Pancreas (tissue), 10 donors: Measurements from ENCODE around the gene APOO. TPM values are rescaled to one million over a fixed set of nuclear protein-coding genes. Genes with fewer than 3 reads are reported as not detected.

Experiments
- ATAC-seq, 4 donors: fragments of 200-7000 bp; cut with Tn5 transposase; one replicate each; pipeline versions ENCODE4 v1.8.0 to v1.9.1; 2020; ENCODE audit warnings: mild to moderate bottlenecking in 4 of 4, moderate library complexity in 4 of 4
- DNase-seq, 6 donors: peaks; one replicate each; pipeline ENCODE4 v3.0.0-alpha.2; 2020
- FAIRE-seq: peaks from 2 replicates; lab custom pipeline; 2012; peaks lifted over from hg19 to GRCh38; lab: Jason Lieb, UNC
- H3K27ac ChIP-seq, 4 donors: fragments of 200-600 bp; sonication (generic); 1 replicate in 3 of 4; 2 replicates in 1 of 4; pipeline versions ENCODE4 v1.5.0 to v1.8.0; 2020
- H3K27me3 ChIP-seq, 4 donors: fragments of 200-600 bp; one replicate each; pipeline ENCODE4 v1.8.0; 2021
- H3K36me3 ChIP-seq, 3 donors: fragments of 200-600 bp; sonication (generic) in 1 of 3; one replicate each; pipeline versions ENCODE4 v1.5.0 to v1.8.0; 2020 to 2021
- H3K4me1 ChIP-seq, 3 donors: fragments of 200-600 bp; one replicate each; pipeline ENCODE4 v1.8.0; 2021
- H3K4me3 ChIP-seq, 4 donors: fragments of 200-600 bp; sonication (generic) in 2 of 4; one replicate each; pipeline versions ENCODE4 v1.5.0 to v1.8.0; 2020 to 2021
- H3K9me3 ChIP-seq, 4 donors: fragments of 200-600 bp; one replicate each; pipeline ENCODE4 v1.8.0; 2021
- CTCF ChIP-seq, 4 donors: fragments of 200-600 bp; sonication (generic) in 3 of 4; IDR thresholded peaks; one replicate each; pipeline versions ENCODE4 v1.5.0 to v1.8.0; 2021; ENCODE audit warnings: antibody characterized with exemption in 4 of 4
- WGBS, 2 donors: extraction: QIAGEN DNeasy Blood & Tissue Kit; methylation state at CpG; one replicate each; pipeline ENCODE4 v1.1.7; 2013; 5-methylcytosine and 5-hydroxymethylcytosine counted together
- intact Hi-C, 3 donors: fragments of 100-400 bp; cut with DNase I; formaldehyde crosslinking; loops; one replicate each; pipeline versions ENCODE4 v1.11.1 to v1.14.2; 2022
- polyA plus RNA-seq, 2 donors: library from polyadenylated mRNA; stranded (reverse); fragments of 200-250 nt; gene quantifications; one replicate each; pipeline ENCODE4 v1.2.3, GENCODE V29; 2013
- total RNA-seq, 6 donors: library from RNA; stranded (reverse); fragmentation: NEBNext Ultra II Directional in 4 of 6; extraction: Animal tissue kit (Norgen Biotek cat#: 25700) in 4 of 6; gene quantifications; one replicate each; pipeline versions ENCODE4 v1.2.1 to v1.2.4, GENCODE V29; 2021 to 2023
- donor health status: healthy with polysubstance abuse.
- donor health status: DM: no; HTN: no; CAD: no; lungs with moderate emphysema.
- donor health status: DM: no; HTN: no; CAD: no.
- donor health status: control.
- donor health status: control.
- donor health status: Bipolar disorder and iron deficiency.
- donor health status: DM: yes; HTN: yes; CAD: no.
- donor health status: DM: no; HTN: no; CAD: no.
- donor health status: DM: no; HTN: no; CAD: no.
- donor health status: DM: yes; HTN: yes; CAD: no.

The APOO gene
- total and polyA plus RNA-seq, 8 donors, result 4.8 to 16.9 (median 8.9) TPM

GRCh38 chrX:23952391-23952790 lies 44.7 kb upstream of the APOO start:
- intact Hi-C loops, result no loop called here
- FAIRE-seq (no peak), DNase-seq (no peak), ATAC-seq (no peak)
- Histone ChIP-seq H3K4me1 (no peaks in the 10 kb centered on the region), H3K9me3 (no peaks in the 10 kb centered on the region), H3K4me3 (no peak overlapping the region), H3K27me3 (no peaks in the 10 kb centered on the region), H3K27ac (no peak overlapping the region), H3K36me3 (no peaks in the 10 kb centered on the region)
- no peak for TF ChIP-seq CTCF (IDR thresholded peaks at IDR 0.05)
- WGBS, 2 donors, result 53 to 60% methylated on average over 3 of the region's 3 CpGs

- H3K4me1 ChIP-seq, result no peaks in the 10 kb centered on the region
- no peak overlapping the region for H3K4me3 ChIP-seq
- FAIRE-seq (no peak), ATAC-seq (no peak), DNase-seq (no peak)
- WGBS, 2 donors, result 94 to 96% methylated on average over 1 of the region's 1 CpG
- intact Hi-C loops, result no loop called here
- no peak for TF ChIP-seq CTCF (IDR thresholded peaks at IDR 0.05)
- H3K27me3 ChIP-seq, result peaks cover 0 to 14% (median 0%) of the 10 kb centered on the region in 4 donors
- H3K9me3 ChIP-seq, result no peaks in the 10 kb centered on the region
- no peaks in the 10 kb centered on the region for H3K36me3 ChIP-seq
- no peak overlapping the region for H3K27ac ChIP-seq
These were observed 37.5 kb upstream of the APOO start for GRCh38 chrX:23945206-23945605.

GRCh38 chrX:23944234-23944633 lies 36.5 kb upstream of the APOO start:
- FAIRE-seq (no peak), DNase-seq (no peak), ATAC-seq (no peak)
- peaks cover 0 to 21% (median 0%) of the 10 kb centered on the region in 4 donors for H3K27me3 ChIP-seq
- no peak overlapping the region for H3K27ac ChIP-seq
- H3K4me3 ChIP-seq, result no peak overlapping the region
- no peaks in the 10 kb centered on the region for H3K36me3 ChIP-seq
- H3K4me1 ChIP-seq, result peaks cover 0 to 2% (median 0%) of the 10 kb centered on the region in 3 donors
- no peaks in the 10 kb centered on the region for H3K9me3 ChIP-seq
- intact Hi-C loops, result no loop called here
- no peak for TF ChIP-seq CTCF (IDR thresholded peaks at IDR 0.05)
- 29 to 38% methylated on average over 1 of the region's 1 CpG for WGBS, 2 donors

GRCh38 chrX:23939203-23939602 lies 31.5 kb upstream of the APOO start:
- DNase-seq, result no peak
- H3K9me3 ChIP-seq, result no peaks in the 10 kb centered on the region
- no peaks in the 10 kb centered on the region for H3K36me3 ChIP-seq
- H3K4me3 ChIP-seq, result no peak overlapping the region
- no peak for FAIRE-seq
- no peak for ATAC-seq
- intact Hi-C loops, result no loop called here
- 39 to 48% methylated on average over 1 of the region's 1 CpG for whole genome bisulfite sequencing, 2 donors
- no peak for TF ChIP-seq CTCF (IDR thresholded peaks at IDR 0.05)
- no peak overlapping the region for H3K27ac ChIP-seq
- H3K27me3 ChIP-seq, result peaks cover 0 to 21% (median 0%) of the 10 kb centered on the region in 4 donors
- H3K4me1 ChIP-seq, result peaks cover 0 to 4% (median 3%) of the 10 kb centered on the region in 3 donors

- no peaks in the 10 kb centered on the region for H3K9me3 ChIP-seq
- peaks cover 0 to 16% (median 0%) of the 10 kb centered on the region in 4 donors for H3K27me3 ChIP-seq
- no peaks in the 10 kb centered on the region for H3K36me3 ChIP-seq
- ATAC-seq, result peak in 2 of 4 donors; percentile 53 to 58
- H3K27ac ChIP-seq, result no peak overlapping the region
- intact Hi-C loops, result no loop called here
- no peak overlapping the region for H3K4me3 ChIP-seq
- FAIRE-seq, result no peak
- no peak for DNase-seq
- H3K4me1 ChIP-seq, result peaks cover 0 to 4% (median 3%) of the 10 kb centered on the region in 3 donors
- 18 to 23% methylated on average over 1 of the region's 1 CpG for WGBS, 2 donors
- TF ChIP-seq CTCF (IDR thresholded peaks at IDR 0.05), result no peak
These were observed 31.0 kb upstream of the APOO start for GRCh38 chrX:23938690-23939089.
